B cell (primary cell): ENCODE measurements around the gene AGAP1.

ENCODE experiments used
- EZH2 ChIP-seq: IDR thresholded peaks from 2 replicates; pipeline ENCODE4 v1.6.1; 2012; ENCODE audit warnings: borderline replicate concordance, low read depth, mild to moderate bottlenecking, moderate library complexity, low read length; ENCODE audit not compliant: insufficient read depth, poor library complexity, severe bottlenecking
- TF ChIP-seq, protein P1 (sequence below): fragments of 200-600 bp; IDR thresholded peaks from one replicate; pipeline ENCODE4 v1.8.0; 2022; ENCODE audit warnings: antibody characterized with exemption, mild to moderate bottlenecking

DNA sequence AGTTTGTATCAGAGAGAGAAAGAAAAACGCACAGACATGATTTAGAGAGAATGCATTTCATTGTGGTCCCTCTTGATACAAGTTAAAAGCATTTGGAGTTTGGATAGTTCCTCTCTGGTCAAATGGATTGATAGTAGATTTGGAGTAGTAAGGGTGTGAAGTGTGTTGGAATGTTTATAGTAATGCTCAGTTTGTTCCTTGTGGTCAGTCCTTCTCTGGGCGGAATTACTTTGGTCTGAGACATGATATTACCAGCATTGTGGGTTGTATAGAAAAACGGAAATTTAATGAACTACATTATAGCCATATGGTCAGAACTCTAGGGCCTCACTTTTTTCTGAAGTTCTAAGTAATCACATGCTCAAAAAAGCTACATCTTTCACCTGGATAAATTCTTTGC is 178.9 kb downstream of the AGAP1 start:
- TF ChIP-seq, protein P1, sequence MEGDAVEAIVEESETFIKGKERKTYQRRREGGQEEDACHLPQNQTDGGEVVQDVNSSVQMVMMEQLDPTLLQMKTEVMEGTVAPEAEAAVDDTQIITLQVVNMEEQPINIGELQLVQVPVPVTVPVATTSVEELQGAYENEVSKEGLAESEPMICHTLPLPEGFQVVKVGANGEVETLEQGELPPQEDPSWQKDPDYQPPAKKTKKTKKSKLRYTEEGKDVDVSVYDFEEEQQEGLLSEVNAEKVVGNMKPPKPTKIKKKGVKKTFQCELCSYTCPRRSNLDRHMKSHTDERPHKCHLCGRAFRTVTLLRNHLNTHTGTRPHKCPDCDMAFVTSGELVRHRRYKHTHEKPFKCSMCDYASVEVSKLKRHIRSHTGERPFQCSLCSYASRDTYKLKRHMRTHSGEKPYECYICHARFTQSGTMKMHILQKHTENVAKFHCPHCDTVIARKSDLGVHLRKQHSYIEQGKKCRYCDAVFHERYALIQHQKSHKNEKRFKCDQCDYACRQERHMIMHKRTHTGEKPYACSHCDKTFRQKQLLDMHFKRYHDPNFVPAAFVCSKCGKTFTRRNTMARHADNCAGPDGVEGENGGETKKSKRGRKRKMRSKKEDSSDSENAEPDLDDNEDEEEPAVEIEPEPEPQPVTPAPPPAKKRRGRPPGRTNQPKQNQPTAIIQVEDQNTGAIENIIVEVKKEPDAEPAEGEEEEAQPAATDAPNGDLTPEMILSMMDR = no peak
- no peak for TF ChIP-seq EZH2
